Lung (tissue), 12 donors: ENCODE data around the gene FOXP4. TPM values are rescaled to one million over a fixed set of nuclear protein-coding genes. Genes with fewer than 3 reads are reported as not detected.

ENCODE experiments used
- ATAC-seq: fragments of 200-7000 bp; cut with Tn5 transposase; one replicate; pipeline ENCODE4 v1.9.1; 2020; ENCODE audit warnings: moderate number of reproducible peaks; ENCODE audit not compliant: insufficient read depth, low FRiP score
- DNase-seq, 3 donors: peaks; one replicate each; pipeline ENCODE4 v3.0.0-alpha.2; 2013 to 2017
- H3K27ac ChIP-seq, 2 donors: one replicate each; pipeline ENCODE4 v1.5.1; 2013; ENCODE audit warnings: mild to moderate bottlenecking in 2 of 2, moderate library complexity in 2 of 2, control low read depth in 1 of 2, inconsistent platforms in 1 of 2, low read depth in 1 of 2, low read length in 1 of 2
- H3K27me3 ChIP-seq, 3 donors: one replicate each; pipeline ENCODE4 v1.5.1; 2013; ENCODE audit warnings: low read length in 2 of 3; ENCODE audit not compliant: control insufficient read depth in 3 of 3, insufficient read depth in 3 of 3
- H3K36me3 ChIP-seq, 4 donors: one replicate each; pipeline ENCODE4 v1.5.1; 2013; ENCODE audit warnings: low read length in 4 of 4, mild to moderate bottlenecking in 1 of 4, moderate library complexity in 1 of 4; ENCODE audit not compliant: control insufficient read depth in 4 of 4, insufficient read depth in 4 of 4
- H3K4me1 ChIP-seq, 5 donors: one replicate each; pipeline ENCODE4 v1.5.1; 2013; ENCODE audit warnings: low read length in 5 of 5, mild to moderate bottlenecking in 2 of 5, moderate library complexity in 1 of 5; ENCODE audit not compliant: control insufficient read depth in 5 of 5, insufficient read depth in 5 of 5
- H3K4me3 ChIP-seq: one replicate; pipeline ENCODE4 v1.5.1; 2013; ENCODE audit warnings: mild to moderate bottlenecking, control low read depth, moderate library complexity
- H3K9ac ChIP-seq, 2 donors: one replicate each; pipeline ENCODE4 v1.5.1; 2013; ENCODE audit warnings: low read length in 2 of 2, control low read depth in 1 of 2; ENCODE audit not compliant: insufficient read depth in 1 of 2
- H3K9me3 ChIP-seq, 4 donors: one replicate each; pipeline ENCODE4 v1.5.1; 2013; ENCODE audit warnings: low read length in 3 of 4, mild to moderate bottlenecking in 1 of 4, moderate library complexity in 1 of 4; ENCODE audit not compliant: control insufficient read depth in 4 of 4, insufficient read depth in 3 of 4
- CTCF ChIP-seq: IDR thresholded peaks from 2 replicates; pipeline ENCODE4 v1.5.1; 2012; ENCODE audit warnings: mild to moderate bottlenecking; ENCODE audit errors: control extremely low read depth, extremely low read depth
- WGBS, 2 donors: extraction: QIAGEN DNeasy Blood & Tissue Kit; methylation state at CpG; one replicate each; pipeline ENCODE4 v1.1.7; 2013; 5-methylcytosine and 5-hydroxymethylcytosine counted together
- polyA plus RNA-seq, 2 donors: library from polyadenylated mRNA; stranded (reverse); fragments of 200-250 nt; gene quantifications; one replicate each; pipeline ENCODE4 v1.2.1, GENCODE V29; 2013
- total RNA-seq, 2 donors: library from RNA; depleted of rRNA in 1 of 2; stranded (reverse); fragments of >200 nt in 1 of 2; gene quantifications; one replicate each; pipeline ENCODE4 v1.2.1, GENCODE V29; 2014 to 2021
- donor health status: control.
- donor health status: control.
- donor health status: Bipolar disorder and iron deficiency.
- donor health status: healthy.
- donor health status: DM: yes; HTN: yes; CAD: no.

The FOXP4 gene
- total and polyA plus RNA-seq, 4 donors: 12.8 to 35.0 (median 22.2) TPM

- no peak overlapping the region for H3K9ac ChIP-seq
- ATAC-seq (no peak), DNase-seq (no peak)
- H3K27ac ChIP-seq: no peak overlapping the region
- H3K9me3 ChIP-seq: no peaks in the 10 kb centered on the region
- H3K4me3 ChIP-seq: no peak overlapping the region
- peaks cover 0 to 7% (median 2%) of the 10 kb centered on the region in 4 donors for H3K36me3 ChIP-seq
- H3K4me1 ChIP-seq: peaks cover 0 to 22% (median 13%) of the 10 kb centered on the region in 5 donors
- peaks cover 0 to 6% (median 3%) of the 10 kb centered on the region in 3 donors for H3K27me3 ChIP-seq
- 87 to 89% methylated on average over 10 of the region's 10 CpGs for WGBS, 2 donors
- TF ChIP-seq CTCF: no peak
Observed at GRCh38 chr6:41552723-41553122, 6.5 kb downstream of the FOXP4 start.

GRCh38 chr6:41553405-41553999 is 7.3 kb downstream of the FOXP4 start:
- no peak for ATAC-seq
- DNase-seq: no peak
- no peak for TF ChIP-seq CTCF
- no peak overlapping the region for H3K4me3 ChIP-seq
- 64 to 72% methylated on average over 1 of the region's 1 CpG for WGBS, 2 donors
- H3K27ac ChIP-seq: no peak overlapping the region
- H3K27me3 ChIP-seq: peaks cover 0 to 3% (median 0%) of the 10 kb centered on the region in 3 donors
- H3K36me3 ChIP-seq: peaks cover 0 to 7% (median 2%) of the 10 kb centered on the region in 4 donors
- peaks cover 0 to 22% (median 15%) of the 10 kb centered on the region in 5 donors for H3K4me1 ChIP-seq
- H3K9ac ChIP-seq: no peak overlapping the region
- H3K9me3 ChIP-seq: no peaks in the 10 kb centered on the region

- no peaks in the 10 kb centered on the region for H3K27me3 ChIP-seq
- ATAC-seq: no peak
- DNase-seq: no peak
- H3K4me1 ChIP-seq: peaks cover 0 to 25% (median 12%) of the 10 kb centered on the region in 5 donors
- no peaks in the 10 kb centered on the region for H3K9me3 ChIP-seq
- H3K9ac ChIP-seq: no peak overlapping the region
- WGBS, 2 donors: 88 to 92% methylated on average over 15 of the region's 15 CpGs
- H3K27ac ChIP-seq: no peak overlapping the region
- peaks cover 0 to 7% (median 2%) of the 10 kb centered on the region in 4 donors for H3K36me3 ChIP-seq
- no peak for TF ChIP-seq CTCF
- no peak overlapping the region for H3K4me3 ChIP-seq
Observed at GRCh38 chr6:41555326-41556300, 9.4 kb downstream of the FOXP4 start.
